ENCODE data around the gene INIP.
"Not testable (repeated sequence)": the region's sequence is repeated elsewhere in the genome, so short reads cannot be mapped to it uniquely, and the experiment has no call there.

The INIP gene

GRCh38 chr9:112731971-112732370 lies 14.1 kb upstream of the INIP start:
- DNase-seq, result no peak

GRCh38 chr9:112728401-112728800 lies 10.5 kb upstream of the INIP start:
- DNase-seq, result no peak

- no peak for DNase-seq
Observed at GRCh38 chr9:112726428-112726827, 8.5 kb upstream of the INIP start.

GRCh38 chr9:112725961-112726360 lies 8.0 kb upstream of the INIP start:
- no peak for DNase-seq

GRCh38 chr9:112722749-112723148 lies 4.8 kb upstream of the INIP start:
- DNase-seq, result not testable (repeated sequence)

GRCh38 chr9:112720113-112720780 lies 2.3 kb upstream of the INIP start:
- DNase-seq, result no peak

- DNase-seq, result no peak
Observed at GRCh38 chr9:112719696-112720095, 1.8 kb upstream of the INIP start.

- no peak for DNase-seq
Observed at GRCh38 chr9:112719241-112719691, 1.3 kb upstream of the INIP start.

GRCh38 chr9:112712678-112713077 lies 5.2 kb downstream of the INIP start:
- DNase-seq, result no peak

GRCh38 chr9:112711050-112711689 lies 6.7 kb downstream of the INIP start:
- no peak for DNase-seq

GRCh38 chr9:112705768-112706427 lies 12.0 kb downstream of the INIP start:
- no peak for DNase-seq

GRCh38 chr9:112703304-112703703 lies 14.6 kb downstream of the INIP start:
- no peak for DNase-seq

- no peak for DNase-seq
Observed at GRCh38 chr9:112700085-112700484, 17.8 kb downstream of the INIP start.

- no peak for DNase-seq
Observed at GRCh38 chr9:112699230-112699629, 18.7 kb downstream of the INIP start.

GRCh38 chr9:112696461-112696860 lies 21.5 kb downstream of the INIP start:
- DNase-seq, result no peak

- DNase-seq, result no peak
Observed at GRCh38 chr9:112694706-112695555, 23.0 kb downstream of the INIP start.

GRCh38 chr9:112689161-112689740 lies 28.7 kb downstream of the INIP start:
- DNase-seq, result no peak

GRCh38 chr9:112680731-112681402 lies 37.0 kb downstream of the INIP start:
- no peak for DNase-seq

GRCh38 chr9:112677040-112677439 lies 40.9 kb downstream of the INIP start:
- no peak for DNase-seq

- not testable (repeated sequence) for DNase-seq
Observed at GRCh38 chr9:112673221-112673620, 44.7 kb downstream of the INIP start.

- no peak for DNase-seq
Observed at GRCh38 chr9:112670991-112671625, 46.8 kb downstream of the INIP start.

GRCh38 chr9:112669326-112669725 lies 48.6 kb downstream of the INIP start:
- DNase-seq, result no peak
